Liver (tissue), 9 donors: ENCODE measurements around the gene SERINC5. TPM values are rescaled to one million over a fixed set of nuclear protein-coding genes. Genes with fewer than 3 reads are reported as not detected.

Source experiments
- DNase-seq: peaks from one replicate; pipeline ENCODE4 v3.0.0-alpha.2; 2017; ENCODE audit warnings: low spot score
- H3K27ac ChIP-seq, 2 donors: one replicate each; pipeline ENCODE4 v1.7.0; 2013; ENCODE audit warnings: inconsistent platforms in 2 of 2, low read length in 2 of 2, control low read depth in 1 of 2, low read depth in 1 of 2, mild to moderate bottlenecking in 1 of 2
- H3K27me3 ChIP-seq, 4 donors: one replicate each; pipeline versions ENCODE4 v1.6.1 to v1.7.0; 2013; ENCODE audit warnings: low read length in 3 of 4, inconsistent platforms in 1 of 4, mild to moderate bottlenecking in 1 of 4, moderate library complexity in 1 of 4; ENCODE audit not compliant: control insufficient read depth in 4 of 4, insufficient read depth in 4 of 4
- H3K36me3 ChIP-seq, 4 donors: one replicate each; pipeline versions ENCODE4 v1.6.1 to v1.7.0; 2013; ENCODE audit warnings: low read length in 3 of 4, mild to moderate bottlenecking in 3 of 4, low read depth in 1 of 4, moderate library complexity in 1 of 4; ENCODE audit not compliant: control insufficient read depth in 4 of 4, insufficient read depth in 3 of 4
- H3K4me1 ChIP-seq, 4 donors: one replicate each; pipeline versions ENCODE4 v1.6.1 to v1.7.0; 2013; ENCODE audit warnings: low read length in 3 of 4, mild to moderate bottlenecking in 3 of 4, moderate library complexity in 1 of 4; ENCODE audit not compliant: control insufficient read depth in 4 of 4, insufficient read depth in 4 of 4
- H3K4me3 ChIP-seq, 3 donors: one replicate each; pipeline versions ENCODE4 v1.6.1 to v1.7.0; 2013; ENCODE audit warnings: low read length in 3 of 3, control low read depth in 1 of 3, low read depth in 1 of 3, mild to moderate bottlenecking in 1 of 3
- H3K9ac ChIP-seq, 2 donors: one replicate each; pipeline ENCODE4 v1.7.0; 2013; ENCODE audit warnings: low read length in 2 of 2, mild to moderate bottlenecking in 2 of 2, moderate library complexity in 2 of 2, control low read depth in 1 of 2, low read depth in 1 of 2
- H3K9me3 ChIP-seq, 4 donors: one replicate each; pipeline versions ENCODE4 v1.6.1 to v1.7.0; 2013; ENCODE audit warnings: low read length in 3 of 4; ENCODE audit not compliant: control insufficient read depth in 4 of 4
- ATF3 ChIP-seq: IDR thresholded peaks from 2 replicates; pipeline ENCODE4 v1.6.1; 2016; ENCODE audit warnings: antibody characterized with exemption
- FOXA1 ChIP-seq: IDR thresholded peaks from 2 replicates; pipeline ENCODE4 v1.6.1; 2016; ENCODE audit warnings: antibody characterized with exemption
- HNF4G ChIP-seq: IDR thresholded peaks from 2 replicates; pipeline ENCODE4 v1.6.1; 2016; ENCODE audit warnings: antibody characterized with exemption
- JUND ChIP-seq, 2 donors: IDR thresholded peaks; 2 replicates each; pipeline ENCODE4 v1.6.1; 2016; ENCODE audit warnings: antibody characterized with exemption in 2 of 2
- MAX ChIP-seq: IDR thresholded peaks from 2 replicates; pipeline ENCODE4 v1.6.1; 2016; ENCODE audit warnings: antibody characterized with exemption
- RAD21 ChIP-seq, 2 donors: IDR thresholded peaks; 2 replicates each; pipeline ENCODE4 v1.6.1; 2016; ENCODE audit warnings: antibody characterized with exemption in 2 of 2, mild to moderate bottlenecking in 2 of 2
- REST ChIP-seq: IDR thresholded peaks from 2 replicates; pipeline ENCODE4 v1.6.1; 2016; ENCODE audit warnings: antibody characterized with exemption, mild to moderate bottlenecking
- RXRA ChIP-seq, 2 donors: IDR thresholded peaks; 2 replicates each; pipeline ENCODE4 v1.6.1; 2017 to 2018; ENCODE audit warnings: antibody characterized with exemption in 2 of 2, mild to moderate bottlenecking in 1 of 2
- YY1 ChIP-seq: IDR thresholded peaks from 2 replicates; pipeline ENCODE4 v1.6.1; 2016; ENCODE audit warnings: antibody characterized with exemption, mild to moderate bottlenecking
- ZBTB33 ChIP-seq: IDR thresholded peaks from 2 replicates; pipeline ENCODE4 v1.6.1; 2016; ENCODE audit warnings: antibody characterized with exemption
- WGBS: extraction: QIAGEN DNeasy Blood & Tissue Kit; methylation state at CpG from one replicate; pipeline ENCODE4 v1.1.7; 2013; 5-methylcytosine and 5-hydroxymethylcytosine counted together
- polyA plus RNA-seq, 2 donors: library from polyadenylated mRNA; stranded (reverse) in 1 of 2; unstranded in 1 of 2; fragments of 200-250 nt in 1 of 2; fragments of >200 nt in 1 of 2; fragmentation: Nextera tagmentation in 1 of 2; extraction: Ambion mirVana in 1 of 2; gene quantifications; one replicate each; pipeline versions ENCODE4 v1.2.1 to v1.2.3, GENCODE V29; 2013 to 2015
- total RNA-seq, 2 donors: library from RNA; depleted of rRNA; stranded (reverse); fragments of >200 nt; gene quantifications; one replicate each; pipeline ENCODE4 v1.2.3, GENCODE V29; 2014
- donor health status: healthy.
- donor health status: healthy.
- donor health status: healthy.
- donor health status: healthy.
- donor health status: healthy.

The SERINC5 gene
- total and polyA plus RNA-seq, 4 donors: 22.2 to 82.3 (median 32.0) TPM

GRCh38 chr5:80248378-80248777 is 7.5 kb downstream of the SERINC5 start:
- H3K4me1 ChIP-seq: peaks cover 11 to 45% (median 35%) of the 10 kb centered on the region in 4 donors
- H3K9me3 ChIP-seq: no peaks in the 10 kb centered on the region
- TF ChIP-seq FOXA1 (no peak), REST (no peak), RXRA (IDR thresholded peaks at IDR 0.05) (no peak), ATF3 (no peak), ZBTB33 (no peak)
- DNase-seq: no peak
- H3K4me3 ChIP-seq: no peak overlapping the region
- no peaks in the 10 kb centered on the region for H3K27me3 ChIP-seq
- no peak overlapping the region for H3K9ac ChIP-seq
- peaks cover 0 to 5% (median 1%) of the 10 kb centered on the region in 4 donors for H3K36me3 ChIP-seq
- 76% methylated on average over 2 of the region's 2 CpGs for WGBS
- no peak overlapping the region for H3K27ac ChIP-seq

GRCh38 chr5:80246995-80247729 is 8.7 kb downstream of the SERINC5 start:
- peak overlapping the region; percentile 40 to 69 for H3K27ac ChIP-seq
- peak overlapping the region in 1 of 2 donors; percentile 63 for H3K9ac ChIP-seq
- peaks cover 9 to 33% (median 24%) of the 10 kb centered on the region in 4 donors for H3K4me1 ChIP-seq
- TF ChIP-seq ZBTB33 (no peak), RAD21 (IDR thresholded peaks at IDR 0.05) (no peak), MAX (no peak), JUND (IDR thresholded peaks at IDR 0.05) (peak in 1 of 2 donors; percentile 68), YY1 (no peak), HNF4G (no peak)
- H3K9me3 ChIP-seq: peaks cover 0 to 3% (median 0%) of the 10 kb centered on the region in 4 donors
- no peaks in the 10 kb centered on the region for H3K27me3 ChIP-seq
- WGBS: 32% methylated on average over 6 of the region's 6 CpGs
- no peak for DNase-seq
- H3K36me3 ChIP-seq: peaks cover 0 to 5% (median 1%) of the 10 kb centered on the region in 4 donors
- H3K4me3 ChIP-seq: no peak overlapping the region
